H1 (cell line): Measurements from ENCODE around the gene DOCK11. TPM values are rescaled to one million over a fixed set of nuclear protein-coding genes. Genes with fewer than 3 reads are reported as not detected.

Experiments used
- CTCF ChIA-PET: fragments of 300-600 bp; sonication (Branson Sonifier 250); formaldehyde crosslinking; loops from one replicate; lab custom pipeline; 2021; ENCODE audit not compliant: partially characterized antibody; lab: Charles Lee
- POLR2A ChIA-PET: fragments of 300-600 bp; sonication (Branson Sonifier 250); formaldehyde crosslinking; loops from one replicate; lab custom pipeline; 2021; ENCODE audit warnings: inconsistent platforms; ENCODE audit not compliant: partially characterized antibody; lab: Charles Lee
- DNase-seq, 2 experiments: peaks; one replicate each; pipeline versions ENCODE4 v3.0.0 to v3.0.0-alpha.2; 2010 to 2022; ENCODE audit warnings: low spot score in 2 of 2, low read depth in 1 of 2, mixed read lengths in 1 of 2
- FAIRE-seq: peaks from 2 replicates; lab custom pipeline; 2011; peaks lifted over from hg19 to GRCh38; lab: Jason Lieb, UNC
- H2AFZ ChIP-seq: 2 replicates; pipeline ENCODE4 v1.8.1; 2012; ENCODE audit warnings: low read length, inconsistent platforms
- H2AK5ac ChIP-seq: 2 replicates; pipeline ENCODE4 v1.6.1; 2013; ENCODE audit warnings: low read depth, low read length
- H2BK120ac ChIP-seq: replicated peaks from 2 replicates; pipeline ENCODE3; 2013; ENCODE audit warnings: low read depth, low read length, inconsistent platforms
- H2BK12ac ChIP-seq: 2 replicates; pipeline ENCODE4 v1.6.1; 2013; ENCODE audit warnings: low read depth, low read length
- H2BK15ac ChIP-seq: 2 replicates; pipeline ENCODE4 v1.6.1; 2013; ENCODE audit warnings: low read length
- H2BK20ac ChIP-seq: 2 replicates; pipeline ENCODE4 v1.6.1; 2013; ENCODE audit warnings: low read length
- H2BK5ac ChIP-seq: 2 replicates; pipeline ENCODE4 v1.6.1; 2013; ENCODE audit warnings: low read depth, low read length
- H3K14ac ChIP-seq: 2 replicates; pipeline ENCODE4 v1.6.1; 2013; ENCODE audit warnings: inconsistent platforms; ENCODE audit not compliant: insufficient read length
- H3K18ac ChIP-seq: 2 replicates; pipeline ENCODE4 v1.6.1; 2013; ENCODE audit warnings: low read length; ENCODE audit errors: extremely low read depth
- H3K23ac ChIP-seq: 2 replicates; pipeline ENCODE4 v1.6.1; 2013; ENCODE audit warnings: inconsistent platforms; ENCODE audit not compliant: insufficient read length
- H3K23me2 ChIP-seq: 2 replicates; pipeline ENCODE4 v1.6.1; 2013; ENCODE audit warnings: low read depth, low read length
- H3K27ac ChIP-seq: 2 replicates; pipeline ENCODE4 v1.6.1; 2011; ENCODE audit warnings: low read depth, low read length, inconsistent platforms
- H3K27me3 ChIP-seq, 4 experiments: replicated peaks in 1 of 4; 1 replicate in 1 of 4; 2 replicates in 3 of 4; pipeline versions ENCODE4 v1.6.1 to v1.8.1; 2011 to 2013; ENCODE audit warnings: low read length in 3 of 4, mild to moderate bottlenecking in 3 of 4, inconsistent platforms in 2 of 4, mixed read lengths in 2 of 4, moderate library complexity in 1 of 4; ENCODE audit not compliant: control insufficient read depth in 3 of 4, insufficient read depth in 3 of 4; ENCODE audit errors: extremely low read depth in 1 of 4
- H3K36me3 ChIP-seq, 4 experiments: 2 replicates each; pipeline versions ENCODE4 v1.6.1 to v1.8.1; 2011 to 2013; ENCODE audit warnings: mild to moderate bottlenecking in 4 of 4, low read length in 3 of 4, moderate library complexity in 2 of 4, control low read depth in 1 of 4, inconsistent platforms in 1 of 4; ENCODE audit not compliant: insufficient read depth in 4 of 4, control insufficient read depth in 2 of 4
- H3K4ac ChIP-seq: replicated peaks from 2 replicates; pipeline ENCODE3; 2013; ENCODE audit warnings: low read length, low read depth, mixed read lengths, inconsistent platforms; ENCODE audit not compliant: insufficient read length
- H3K4me1 ChIP-seq, 4 experiments: replicated peaks in 1 of 4; 1 replicate in 1 of 4; 2 replicates in 3 of 4; pipeline versions ENCODE4 v1.6.1 to v1.8.1; 2011 to 2013; ENCODE audit warnings: low read length in 3 of 4, inconsistent platforms in 2 of 4, mixed read lengths in 1 of 4; ENCODE audit not compliant: insufficient read depth in 4 of 4, control insufficient read depth in 3 of 4
- H3K4me2 ChIP-seq, 2 experiments: 2 replicates each; pipeline versions ENCODE4 v1.6.1 to v1.8.1; 2011 to 2013; ENCODE audit warnings: low read depth in 2 of 2, low read length in 2 of 2, control low read depth in 1 of 2, inconsistent platforms in 1 of 2, mild to moderate bottlenecking in 1 of 2; ENCODE audit not compliant: insufficient read depth in 1 of 2
- H3K4me3 ChIP-seq, 4 experiments: fragments of 200-600, 300-600 bp in 1 of 4; sonication (generic), shearing (Covaris generic), sonication (Bioruptor Twin) in 1 of 4; 2 replicates each; pipeline versions ENCODE4 v1.5.1 to v1.8.1; 2011 to 2016; ENCODE audit warnings: low read length in 4 of 4, low read depth in 3 of 4, control low read depth in 2 of 4, inconsistent platforms in 2 of 4, mild to moderate bottlenecking in 2 of 4, mixed read lengths in 1 of 4, moderate library complexity in 1 of 4; ENCODE audit not compliant: insufficient read depth in 2 of 4; ENCODE audit errors: extremely low read depth in 1 of 4
- H3K56ac ChIP-seq: replicated peaks from 2 replicates; pipeline ENCODE3; 2013; ENCODE audit warnings: low read depth, mild to moderate bottlenecking, mixed read lengths, low read length, inconsistent platforms; ENCODE audit not compliant: insufficient read length
- H3K79me1 ChIP-seq: 2 replicates; pipeline ENCODE4 v1.6.1; 2013; ENCODE audit warnings: low read depth, low read length, control low read depth
- H3K79me2 ChIP-seq, 2 experiments: 2 replicates each; pipeline versions ENCODE4 v1.6.1 to v1.8.1; 2012 to 2013; ENCODE audit warnings: low read length in 2 of 2, mild to moderate bottlenecking in 2 of 2, inconsistent platforms in 1 of 2; ENCODE audit not compliant: insufficient read depth in 2 of 2, control insufficient read depth in 1 of 2
- H3K9ac ChIP-seq, 4 experiments: replicated peaks in 1 of 4; 1 replicate in 1 of 4; 2 replicates in 3 of 4; pipeline versions ENCODE4 v1.6.1 to v1.8.1; 2011 to 2013; ENCODE audit warnings: low read depth in 3 of 4, low read length in 3 of 4, control low read depth in 2 of 4, mild to moderate bottlenecking in 2 of 4, moderate library complexity in 2 of 4, inconsistent platforms in 1 of 4; ENCODE audit errors: extremely low read depth in 1 of 4
- H3K9me3 ChIP-seq, 2 experiments: 2 replicates each; pipeline versions ENCODE4 v1.6.1 to v1.8.1; 2012 to 2013; ENCODE audit warnings: mild to moderate bottlenecking in 2 of 2, moderate library complexity in 2 of 2, control low read depth in 1 of 2, inconsistent platforms in 1 of 2, low read depth in 1 of 2, low read length in 1 of 2, mixed read lengths in 1 of 2; ENCODE audit not compliant: insufficient read depth in 2 of 2
- H4K20me1 ChIP-seq, 2 experiments: replicated peaks in 1 of 2; 2 replicates each; pipeline versions ENCODE3 to v1.8.1; 2011 to 2013; ENCODE audit warnings: inconsistent platforms in 2 of 2, low read length in 2 of 2, mild to moderate bottlenecking in 1 of 2; ENCODE audit not compliant: insufficient read depth in 2 of 2, control insufficient read depth in 1 of 2
- H4K5ac ChIP-seq: 2 replicates; pipeline ENCODE4 v1.6.1; 2013; ENCODE audit warnings: low read length, low read depth, mixed read lengths, inconsistent platforms; ENCODE audit not compliant: insufficient read length
- H4K8ac ChIP-seq: 2 replicates; pipeline ENCODE4 v1.8.0; 2013; ENCODE audit warnings: mild to moderate bottlenecking, moderate library complexity, low read length, inconsistent platforms; ENCODE audit not compliant: insufficient read depth; ENCODE audit errors: extremely low read depth
- H4K91ac ChIP-seq: replicated peaks from 2 replicates; pipeline ENCODE3; 2013; ENCODE audit warnings: low read length, mixed read lengths, inconsistent platforms; ENCODE audit not compliant: insufficient read length
- BRCA1 ChIP-seq: IDR thresholded peaks from 2 replicates; pipeline ENCODE4 v1.6.1; 2012; ENCODE audit warnings: low read depth, low read length, improper control_type of control experiment
- CEBPB ChIP-seq: IDR thresholded peaks from 2 replicates; pipeline ENCODE4 v1.6.1; 2012; ENCODE audit warnings: low read depth, low read length
- KDM5A ChIP-seq: fragments of 200-600 bp; IDR thresholded peaks from 2 replicates; pipeline ENCODE4 v1.7.1; 2012; ENCODE audit warnings: mild to moderate bottlenecking, low read length, inconsistent platforms, mixed read lengths
- POLR2A ChIP-seq, 2 experiments: IDR thresholded peaks; 1 replicate in 1 of 2; 2 replicates in 1 of 2; pipeline ENCODE4 v1.6.1; 2011; ENCODE audit warnings: low read depth in 2 of 2, low read length in 2 of 2, mild to moderate bottlenecking in 2 of 2; ENCODE audit errors: control extremely low read depth in 1 of 2
- SIX5 ChIP-seq: IDR thresholded peaks from 2 replicates; pipeline ENCODE4 v1.6.1; 2011; ENCODE audit warnings: mild to moderate bottlenecking, low read depth, low read length
- USF2 ChIP-seq: IDR thresholded peaks from 2 replicates; pipeline ENCODE4 v1.6.1; 2011; ENCODE audit warnings: low read length, improper control_type of control experiment
- WGBS, 2 experiments: shearing (Covaris generic) in 1 of 2; methylation state at CpG; one replicate each; pipeline versions ENCODE4 v1.1.6 to v1.1.7; 2013 to 2015; ENCODE audit warnings: low lambda C conversion rate in 2 of 2, mixed read lengths in 2 of 2, inconsistent platforms in 1 of 2, low coverage in 1 of 2, missing lambda C conversion rate in 1 of 2; ENCODE audit not compliant: insufficient replicate concordance in 2 of 2, insufficient coverage in 1 of 2, insufficient read length in 1 of 2; ENCODE audit errors: extremely low coverage in 1 of 2, missing lambda C conversion rate in 1 of 2; 5-methylcytosine and 5-hydroxymethylcytosine counted together
- polyA plus RNA-seq, 7 experiments: library from polyadenylated mRNA; depleted of rRNA in 3 of 7; stranded (reverse) in 5 of 7; unstranded in 2 of 7; fragments of >200 nt in 5 of 7; fragments of 200-250 nt in 2 of 7; gene quantifications; 1 replicate in 5 of 7; 2 replicates in 1 of 7; 4 replicates in 1 of 7; pipeline versions ENCODE4 v1.2.1 to v1.2.3, GENCODE V29; 2011 to 2013; ENCODE audit warnings: missing spikeins in 2 of 7, mixed read lengths in 2 of 7
- total RNA-seq: library from RNA; stranded (reverse); fragmentation: NEBNext Ultra II Directional; extraction: Animal tissue kit (Norgen Biotek cat#: 25700); gene quantifications from 2 replicates; pipeline ENCODE4 v1.2.1, GENCODE V29; 2021

Gene DOCK11
- total and polyA plus RNA-seq, 2 of the 8 experiments (the other 6 are each of a cell fraction or from before 2014, with no cell fraction given) = 4.9 to 12.0 TPM

DNA sequence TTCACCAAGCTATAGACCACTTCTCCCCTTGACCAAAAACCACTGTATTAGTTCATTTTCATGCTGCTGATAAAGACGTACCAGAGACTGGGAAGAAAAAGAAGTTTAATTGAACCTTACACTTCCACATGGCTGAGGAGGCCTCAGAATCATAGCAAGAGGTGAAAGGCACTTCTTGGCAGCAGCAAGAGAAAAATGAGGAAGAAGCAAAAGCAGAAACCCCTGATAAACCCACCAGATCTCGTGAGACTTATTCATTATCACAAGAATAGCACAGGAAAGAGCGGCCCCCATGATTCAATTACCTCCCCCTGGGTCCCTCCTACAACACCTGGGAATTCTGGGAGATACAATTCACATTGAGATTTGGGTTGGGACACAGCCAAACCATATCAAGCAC, 97.8 kb downstream of the DOCK11 start:
- Histone ChIP-seq H4K20me1 (no peaks in the 10 kb centered on the region), H3K4me2 (no peak overlapping the region)
- no peak for FAIRE-seq

More for the DNA sequence above, 97.8 kb downstream of the DOCK11 start:
- H3K4me1 ChIP-seq = peaks cover 0 to 2% (median 0%) of the 10 kb centered on the region in 4 experiments; a peak in 3 of 7 replicates
- H3K9me3 ChIP-seq = no peaks in the 10 kb centered on the region
- no peaks in the 10 kb centered on the region; a peak in 1 of 8 replicates for H3K36me3 ChIP-seq
- H3K79me2 ChIP-seq = no peaks in the 10 kb centered on the region
- H4K91ac ChIP-seq = no peak overlapping the region
- H3K23ac ChIP-seq = no peak overlapping the region
- H3K4me3 ChIP-seq = no peak overlapping the region
- no peak overlapping the region for H4K8ac ChIP-seq
- ChIA-PET POLR2A (no interaction called here), CTCF (no interaction called here)
- H3K79me1 ChIP-seq = no peaks in the 10 kb centered on the region
- H2AK5ac ChIP-seq = no peak overlapping the region
- no peak overlapping the region for H3K14ac ChIP-seq
- H2BK5ac ChIP-seq = no peak overlapping the region
- H4K5ac ChIP-seq = no peak overlapping the region
- no peak for DNase-seq
- H3K27me3 ChIP-seq = no peaks in the 10 kb centered on the region
- H3K9ac ChIP-seq = no peak overlapping the region
- no peak overlapping the region for H2BK120ac ChIP-seq
- no peaks in the 10 kb centered on the region for H3K23me2 ChIP-seq
- H2AFZ ChIP-seq = no peak overlapping the region
- no peak overlapping the region for H3K4ac ChIP-seq
- H3K27ac ChIP-seq = no peak overlapping the region
- TF ChIP-seq BRCA1 = no peak
- TF ChIP-seq USF2 = no peak
- no peak for TF ChIP-seq CEBPB
- no peak for TF ChIP-seq SIX5
- TF ChIP-seq KDM5A = no peak
- TF ChIP-seq POLR2A (IDR thresholded peaks at IDR 0.05; ENCODE audit: control extremely low read depth in 1 of 2, low read depth in 2 of 2, low read length in 2 of 2) = no peak
- 56% methylated on average over 3 of the region's 3 CpGs; no CpG with 5 or more reads in 1 of the 2 experiments for WGBS, 2 experiments
- H2BK15ac ChIP-seq = no peak overlapping the region
- no peak overlapping the region for H2BK12ac ChIP-seq
- H3K56ac ChIP-seq = no peak overlapping the region
- no peak overlapping the region for H3K18ac ChIP-seq
- no peak overlapping the region for H2BK20ac ChIP-seq
